KOPT-K1 (cell line): Measurements from ENCODE around the gene KRT27.

ENCODE experiments used
- H3K27ac ChIP-seq: fragments of 200-600 bp; sonication (generic); 2 replicates; pipeline ENCODE4 v1.5.1; 2016; ENCODE audit warnings: antibody characterized with exemption, mild to moderate bottlenecking, low read depth, low read length; ENCODE audit not compliant: poor library complexity, severe bottlenecking
- H3K36me3 ChIP-seq: fragments of 200-600 bp; sonication (generic); 2 replicates; pipeline ENCODE4 v1.5.1; 2017; ENCODE audit warnings: antibody characterized with exemption, mild to moderate bottlenecking, low read length, moderate library complexity; ENCODE audit not compliant: insufficient read depth
- H3K9me3 ChIP-seq: fragments of 200-600 bp; sonication (generic); 2 replicates; pipeline ENCODE4 v1.5.1; 2017; ENCODE audit warnings: antibody characterized with exemption, low read length, mild to moderate bottlenecking; ENCODE audit not compliant: insufficient read depth, poor library complexity, severe bottlenecking

The KRT27 gene

GRCh38 chr17:40794466-40794865, 12.1 kb upstream of the KRT27 start:
- Histone ChIP-seq H3K36me3 (no peaks in the 10 kb centered on the region), H3K27ac (no peak overlapping the region), H3K9me3 (no peaks in the 10 kb centered on the region)

- H3K27ac ChIP-seq = no peak overlapping the region
- H3K9me3 ChIP-seq = no peaks in the 10 kb centered on the region
- no peaks in the 10 kb centered on the region for H3K36me3 ChIP-seq
These were observed 11.5 kb upstream of the KRT27 start for GRCh38 chr17:40793832-40794231.

GRCh38 chr17:40791787-40792436, 9.6 kb upstream of the KRT27 start:
- H3K9me3 ChIP-seq = no peaks in the 10 kb centered on the region
- no peak overlapping the region for H3K27ac ChIP-seq
- no peaks in the 10 kb centered on the region for H3K36me3 ChIP-seq

GRCh38 chr17:40791111-40791510, 8.8 kb upstream of the KRT27 start:
- H3K27ac ChIP-seq = no peak overlapping the region
- no peaks in the 10 kb centered on the region for H3K36me3 ChIP-seq
- no peaks in the 10 kb centered on the region for H3K9me3 ChIP-seq

GRCh38 chr17:40779181-40779909, 3.0 kb downstream of the KRT27 start:
- H3K9me3 ChIP-seq = peaks cover 9% of the 10 kb centered on the region
- H3K36me3 ChIP-seq = no peaks in the 10 kb centered on the region
- no peak overlapping the region for H3K27ac ChIP-seq

- Histone ChIP-seq H3K9me3 (peaks cover 9% of the 10 kb centered on the region), H3K36me3 (no peaks in the 10 kb centered on the region), H3K27ac (no peak overlapping the region)
These were observed 3.9 kb downstream of the KRT27 start for GRCh38 chr17:40778461-40778860.

GRCh38 chr17:40777971-40778370, 4.4 kb downstream of the KRT27 start:
- no peak overlapping the region for H3K27ac ChIP-seq
- H3K9me3 ChIP-seq = peaks cover 9% of the 10 kb centered on the region
- no peaks in the 10 kb centered on the region for H3K36me3 ChIP-seq

GRCh38 chr17:40777459-40777858, 4.9 kb downstream of the KRT27 start:
- Histone ChIP-seq H3K9me3 (peaks cover 9% of the 10 kb centered on the region), H3K36me3 (no peaks in the 10 kb centered on the region), H3K27ac (no peak overlapping the region)

- peaks cover 9% of the 10 kb centered on the region for H3K9me3 ChIP-seq
These were observed 6.4 kb downstream of the KRT27 start for GRCh38 chr17:40775945-40776344.

GRCh38 chr17:40772101-40772500, 10.2 kb downstream of the KRT27 start, which contains the start of gene KRT26:
TSS of gene KRT26 (minus strand) at chr17:40772201. CDS start at chr17:40772113, 88 bp downstream.
- Histone ChIP-seq H3K9me3 (no peaks in the 10 kb centered on the region), H3K27ac (no peak within 1 kb of the TSS), H3K36me3 (no peaks in the 10 kb centered on the region)

More at GRCh38 chr17:40775945-40776344, 6.4 kb downstream of the KRT27 start:
- H3K27ac ChIP-seq = no peak overlapping the region
- no peaks in the 10 kb centered on the region for H3K36me3 ChIP-seq

GRCh38 chr17:40765657-40766056, 16.7 kb downstream of the KRT27 start:
- H3K36me3 ChIP-seq = no peaks in the 10 kb centered on the region
- H3K27ac ChIP-seq = no peak overlapping the region

GRCh38 chr17:40763752-40764151, 18.6 kb downstream of the KRT27 start:
- Histone ChIP-seq H3K27ac (no peak overlapping the region), H3K36me3 (no peaks in the 10 kb centered on the region), H3K9me3 (peaks cover 60% of the 10 kb centered on the region)

More at GRCh38 chr17:40765657-40766056, 16.7 kb downstream of the KRT27 start:
- peaks cover 42% of the 10 kb centered on the region for H3K9me3 ChIP-seq

- Histone ChIP-seq H3K9me3 (peaks cover 60% of the 10 kb centered on the region), H3K36me3 (no peaks in the 10 kb centered on the region)
These were observed 22.0 kb downstream of the KRT27 start for GRCh38 chr17:40760105-40761016.

GRCh38 chr17:40755231-40755630, 27.1 kb downstream of the KRT27 start, which contains the start of gene KRT25:
TSS of gene KRT25 (minus strand) at chr17:40755331. CDS start at chr17:40755271, 60 bp downstream.
- Histone ChIP-seq H3K27ac (no peak within 1 kb of the TSS), H3K36me3 (no peaks in the 10 kb centered on the region), H3K9me3 (peaks cover 14% of the 10 kb centered on the region)

More at GRCh38 chr17:40760105-40761016, 22.0 kb downstream of the KRT27 start:
- H3K27ac ChIP-seq = no peak overlapping the region

GRCh38 chr17:40753804-40754203, 28.5 kb downstream of the KRT27 start:
- Histone ChIP-seq H3K36me3 (no peaks in the 10 kb centered on the region), H3K27ac (no peak overlapping the region), H3K9me3 (peaks cover 1% of the 10 kb centered on the region)
